Right lobe of liver (tissue), 4 donors: ENCODE measurements around the gene NCOA5.

Experiments used
- CTCF ChIP-seq, 4 donors: fragments of 200-600 bp in 3 of 4; fragments of 450-650 bp in 1 of 4; IDR thresholded peaks; one replicate each; pipeline versions ENCODE4 v1.5.1 to v1.8.0; 2016 to 2022; ENCODE audit warnings: antibody characterized with exemption in 4 of 4, mild to moderate bottlenecking in 2 of 4
- POLR2A ChIP-seq: fragments of 450-650 bp; IDR thresholded peaks from one replicate; pipeline ENCODE4 v1.6.1; 2017; ENCODE audit warnings: antibody characterized with exemption, mild to moderate bottlenecking
- donor health status: DM: no; HTN: no; CAD: no.
- donor health status: DM: no; HTN: no; CAD: no.
- donor health status: DM: no; HTN: yes; CAD: no.

GRCh38 chr20:46056970-46057855, 32.5 kb downstream of the NCOA5 start:
- TF ChIP-seq CTCF (IDR thresholded peaks at IDR 0.05) (no peak), POLR2A (no peak)
